IMR-90 (cell line): ENCODE measurements around the gene BTF3. TPM values are rescaled to one million over a fixed set of nuclear protein-coding genes. Genes with fewer than 3 reads are reported as not detected.

Experiments used
- ATAC-seq: fragments of 200-7000 bp; cut with Tn5 transposase; 2 replicates; pipeline ENCODE4 v1.9.1; 2020; ENCODE audit warnings: low read depth, mild to moderate bottlenecking, moderate library complexity
- BruUV-seq: library from RNA; stranded (reverse); fragments of 400-500 nt; replicated peaks from 2 replicates; lab custom pipeline; 2021; lab: Mats Ljungman, UMichigan
- CTCF ChIA-PET: fragments of 300-600 bp; formaldehyde crosslinking; extraction: SDS; loops from one replicate; lab custom pipeline; 2021; ENCODE audit warnings: antibody characterized with exemption; lab: Yijun Ruan, JAX
- POLR2A ChIA-PET: fragments of 300-600 bp; sonication (Branson Sonifier 250); formaldehyde crosslinking; loops from one replicate; lab custom pipeline; 2022; ENCODE audit warnings: antibody characterized with exemption; ENCODE audit not compliant: unreplicated experiment; lab: Charles Lee
- DNase-seq: peaks from one replicate; pipeline ENCODE4 v3.0.0; 2013
- H2AFZ ChIP-seq: replicated peaks from 2 replicates; pipeline ENCODE3; 2013; ENCODE audit warnings: low read length, mild to moderate bottlenecking; ENCODE audit not compliant: poor library complexity
- H2AK5ac ChIP-seq: 2 replicates; pipeline ENCODE4 v1.6.1; 2013; ENCODE audit warnings: low read depth, low read length, inconsistent platforms
- H2AK9ac ChIP-seq: replicated peaks from 2 replicates; pipeline ENCODE3; 2013; ENCODE audit warnings: mild to moderate bottlenecking, low read depth, low read length, moderate library complexity; ENCODE audit not compliant: poor library complexity
- H2BK120ac ChIP-seq: 2 replicates; pipeline ENCODE4 v1.6.1; 2013; ENCODE audit warnings: low read depth, low read length, inconsistent platforms
- H2BK15ac ChIP-seq: 3 replicates; pipeline ENCODE4 v1.6.1; 2013; ENCODE audit warnings: low read depth, low read length, inconsistent platforms
- H2BK20ac ChIP-seq: 2 replicates; pipeline ENCODE4 v1.6.1; 2013; ENCODE audit warnings: low read depth, mild to moderate bottlenecking, inconsistent platforms, low read length, moderate library complexity
- H2BK5ac ChIP-seq: 2 replicates; pipeline ENCODE4 v1.6.1; 2013; ENCODE audit warnings: mild to moderate bottlenecking, low read depth, low read length, inconsistent platforms; ENCODE audit not compliant: poor library complexity, severe bottlenecking
- H3K14ac ChIP-seq: replicated peaks from 2 replicates; pipeline ENCODE4 v1.6.1; 2013; ENCODE audit warnings: low read depth, low read length, inconsistent platforms
- H3K18ac ChIP-seq: 2 replicates; pipeline ENCODE4 v1.6.1; 2013; ENCODE audit warnings: low read depth, low read length, control low read depth
- H3K23ac ChIP-seq: 2 replicates; pipeline ENCODE4 v1.6.1; 2013; ENCODE audit warnings: low read depth, low read length, inconsistent platforms
- H3K27ac ChIP-seq: 2 replicates; pipeline ENCODE4 v1.5.1; 2013; ENCODE audit warnings: mild to moderate bottlenecking, control low read depth, low read length; ENCODE audit not compliant: insufficient read depth
- H3K27me3 ChIP-seq: 2 replicates; pipeline ENCODE4 v1.6.1; 2013; ENCODE audit warnings: low read length; ENCODE audit not compliant: control insufficient read depth, insufficient read depth
- H3K36me3 ChIP-seq: 2 replicates; pipeline ENCODE4 v1.6.1; 2013; ENCODE audit warnings: low read length, mixed read lengths; ENCODE audit not compliant: control insufficient read depth, insufficient read depth
- H3K4ac ChIP-seq: 2 replicates; pipeline ENCODE4 v1.6.1; 2013; ENCODE audit warnings: low read depth, low read length, inconsistent platforms
- H3K4me1 ChIP-seq: 2 replicates; pipeline ENCODE4 v1.6.1; 2013; ENCODE audit warnings: low read length, mixed read lengths; ENCODE audit not compliant: control insufficient read depth, insufficient read depth
- H3K4me2 ChIP-seq: 2 replicates; pipeline ENCODE4 v1.6.1; 2013; ENCODE audit warnings: low read depth, mild to moderate bottlenecking, control low read depth, low read length, moderate library complexity
- H3K4me3 ChIP-seq: 2 replicates; pipeline ENCODE4 v1.5.1; 2013; ENCODE audit warnings: low read depth, mild to moderate bottlenecking, control low read depth, low read length, moderate library complexity; ENCODE audit not compliant: insufficient read depth
- H3K56ac ChIP-seq: 2 replicates; pipeline ENCODE4 v1.6.1; 2013; ENCODE audit warnings: low read length, inconsistent platforms; ENCODE audit not compliant: insufficient read depth; ENCODE audit errors: extremely low read depth
- H3K79me1 ChIP-seq, 2 experiments: 2 replicates each; pipeline ENCODE4 v1.6.1; 2013; ENCODE audit warnings: low read length in 2 of 2, inconsistent platforms in 1 of 2, low read depth in 1 of 2
- H3K9ac ChIP-seq: 2 replicates; pipeline ENCODE4 v1.6.1; 2013; ENCODE audit warnings: low read depth, low read length, control low read depth
- H3K9me1 ChIP-seq: 2 replicates; pipeline ENCODE4 v1.6.1; 2013; ENCODE audit warnings: low read length, inconsistent platforms; ENCODE audit not compliant: insufficient read depth
- H3K9me3 ChIP-seq: 2 replicates; pipeline ENCODE4 v1.6.1; 2013; ENCODE audit warnings: low read length; ENCODE audit not compliant: control insufficient read depth, insufficient read depth
- H4K20me1 ChIP-seq: 2 replicates; pipeline ENCODE4 v1.6.1; 2013; ENCODE audit warnings: low read length, inconsistent platforms; ENCODE audit not compliant: insufficient read depth
- H4K5ac ChIP-seq: 2 replicates; pipeline ENCODE4 v1.6.1; 2013; ENCODE audit warnings: mild to moderate bottlenecking, low read depth, low read length, control low read depth
- H4K8ac ChIP-seq, 2 experiments: 2 replicates each; pipeline ENCODE4 v1.6.1; 2013; ENCODE audit warnings: low read depth in 2 of 2, low read length in 2 of 2, control low read depth in 1 of 2, inconsistent platforms in 1 of 2
- H4K91ac ChIP-seq: 2 replicates; pipeline ENCODE4 v1.6.1; 2013; ENCODE audit warnings: low read depth, low read length, inconsistent platforms; ENCODE audit not compliant: insufficient read depth
- BHLHE40 ChIP-seq: fragments of 150-350 bp; IDR thresholded peaks from 2 replicates; pipeline ENCODE4 v1.6.1; 2016; ENCODE audit warnings: mild to moderate bottlenecking, low read depth, low read length
- CEBPB ChIP-seq: IDR thresholded peaks from 2 replicates; pipeline ENCODE4 v1.6.1; 2012; ENCODE audit warnings: low read depth, low read length, improper control_type of control experiment
- CHD1 ChIP-seq: IDR thresholded peaks from 2 replicates; pipeline ENCODE4 v1.6.1; 2012; ENCODE audit warnings: low read depth, low read length, improper control_type of control experiment
- FOS ChIP-seq: fragments of 150-350 bp; IDR thresholded peaks from 2 replicates; pipeline ENCODE4 v1.6.1; 2016; ENCODE audit warnings: low read depth, low read length
- MAFK ChIP-seq: IDR thresholded peaks from 2 replicates; pipeline ENCODE4 v1.6.1; 2012; ENCODE audit warnings: low read depth, low read length, improper control_type of control experiment
- MAZ ChIP-seq: IDR thresholded peaks from 2 replicates; pipeline ENCODE4 v1.6.1; 2012; ENCODE audit warnings: low read depth, mild to moderate bottlenecking, low read length, improper control_type of control experiment, moderate library complexity, borderline replicate concordance
- MXI1 ChIP-seq: IDR thresholded peaks from 2 replicates; pipeline ENCODE4 v1.6.1; 2012; ENCODE audit warnings: low read depth, mild to moderate bottlenecking, low read length, moderate library complexity, borderline replicate concordance
- NFE2L2 ChIP-seq: fragments of 150-350 bp; IDR thresholded peaks from 2 replicates; pipeline ENCODE4 v1.6.1; 2016; ENCODE audit warnings: low read depth, mild to moderate bottlenecking, low read length
- POLR2A ChIP-seq: IDR thresholded peaks from 2 replicates; pipeline ENCODE4 v1.6.1; 2012; ENCODE audit warnings: mild to moderate bottlenecking, low read depth, low read length
- RCOR1 ChIP-seq: IDR thresholded peaks from 2 replicates; pipeline ENCODE4 v1.6.1; 2012; ENCODE audit warnings: mild to moderate bottlenecking, low read length, improper control_type of control experiment; ENCODE audit not compliant: insufficient replicate concordance
- RFX5 ChIP-seq: IDR thresholded peaks from 2 replicates; pipeline ENCODE4 v1.8.0; 2012; ENCODE audit warnings: low read depth, mild to moderate bottlenecking, low read length, moderate library complexity
- SMC3 ChIP-seq: fragments of 150-350 bp; IDR thresholded peaks from 2 replicates; pipeline ENCODE4 v1.6.1; 2016; ENCODE audit warnings: low read depth, mild to moderate bottlenecking, antibody characterized with exemption, low read length, moderate library complexity
- WGBS, 2 experiments: methylation state at CpG; one replicate each; pipeline versions ENCODE4 v1.1.5 to v1.1.7; 2013; ENCODE audit warnings: missing lambda C conversion rate in 2 of 2; ENCODE audit not compliant: insufficient read length in 1 of 2; ENCODE audit errors: extremely low coverage in 2 of 2; 5-methylcytosine and 5-hydroxymethylcytosine counted together
- dilution Hi-C: fragments of 300-500 bp; cut with HindIII; formaldehyde crosslinking; loops from one replicate; pipeline ENCODE4 v1.14.3; 2018; ENCODE audit warnings: low sequenced_read_pairs; ENCODE audit not compliant: unreplicated experiment
- in situ Hi-C: fragments of 300-500 bp; cut with MboI; formaldehyde crosslinking; loops from 3 replicates; pipeline ENCODE4 v1.14.3; 2019; ENCODE audit warnings: low sequenced_read_pairs, inconsistent platforms, mixed read lengths
- intact Hi-C: fragments of 100-400 bp; cut with micrococcal nuclease; formaldehyde crosslinking; loops from 2 replicates; pipeline ENCODE4 v1.10.0; 2022
- polyA plus RNA-seq, 3 experiments: library from polyadenylated mRNA; depleted of rRNA; stranded (reverse); fragments of >200 nt; gene quantifications; 2 replicates each; pipeline ENCODE4 v1.2.3, GENCODE V29; 2012; ENCODE audit warnings: low replicate concordance in 1 of 3
- total RNA-seq: library from RNA; depleted of rRNA; stranded (reverse); fragments of >200 nt; gene quantifications from 2 replicates; pipeline ENCODE4 v1.2.3, GENCODE V29; 2012
- TF ChIP-seq, protein P1 (sequence below): fragments of 150-350 bp; IDR thresholded peaks from 2 replicates; pipeline ENCODE4 v1.6.1; 2016; ENCODE audit warnings: low read depth, mild to moderate bottlenecking, low read length, moderate library complexity, borderline replicate concordance
- TF ChIP-seq, protein P2 (sequence below): fragments of 150-350 bp; IDR thresholded peaks from 2 replicates; pipeline ENCODE4 v1.6.1; 2017; ENCODE audit warnings: mild to moderate bottlenecking, antibody characterized with exemption, low read length, low read depth
- TF ChIP-seq, protein P3 (sequence below): conservative IDR thresholded peaks from 2 replicates; pipeline ENCODE4 v1.5.1; 2012; ENCODE audit warnings: mild to moderate bottlenecking, low read depth, low read length, improper control_type of control experiment

Gene BTF3
- total and polyA plus RNA-seq, 2 of the 4 experiments (the other 2 are of a cell fraction) = 225 to 443 TPM

DNA sequence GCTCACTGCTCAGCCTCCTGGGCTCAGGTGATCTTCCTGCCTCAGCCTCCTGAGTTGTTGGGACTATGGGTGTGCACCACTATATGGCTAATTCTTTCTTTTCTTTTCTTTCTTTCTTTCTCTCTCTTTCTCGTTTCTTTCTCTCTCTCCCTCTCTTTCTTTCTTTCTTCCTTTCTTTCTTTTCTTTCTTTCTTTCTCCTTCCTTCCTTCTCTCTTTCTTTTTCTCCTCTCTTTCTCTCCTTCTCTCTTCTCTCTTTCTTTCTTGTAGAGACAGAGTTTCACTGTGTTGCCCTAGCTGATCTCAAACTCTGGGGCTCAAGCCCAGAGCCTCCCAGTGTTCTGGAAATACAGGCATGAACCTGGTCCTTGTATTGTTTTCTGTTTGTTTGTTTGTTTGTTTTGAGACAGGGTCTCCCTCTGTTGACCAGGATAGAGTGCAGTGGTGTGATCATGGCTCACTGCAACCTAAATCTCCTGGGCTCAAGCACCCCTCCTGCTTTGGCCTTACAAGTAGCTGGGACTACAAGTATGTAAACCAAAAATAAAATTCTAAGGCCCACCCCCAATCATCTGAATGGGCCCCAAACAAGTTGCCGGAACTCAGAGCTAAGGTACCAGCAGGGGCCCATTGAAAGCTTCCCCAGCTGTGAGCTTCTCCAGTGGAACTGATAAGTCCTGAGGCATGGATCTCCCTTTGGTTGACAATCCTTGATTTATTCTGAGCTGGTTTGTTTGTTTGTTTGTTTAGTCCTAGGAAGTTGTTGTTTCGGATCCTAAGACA, 11.9 kb upstream of the BTF3 start:
- dilution Hi-C loops = no loop called here
- DNase-seq = no peak
- H2BK120ac ChIP-seq = no peak overlapping the region
- no peak overlapping the region for H2AK9ac ChIP-seq
- H3K23ac ChIP-seq = no peak overlapping the region
- WGBS, 2 experiments = no CpG with 5 or more reads among the region's 3 CpGs
- H2BK15ac ChIP-seq = no peak overlapping the region
- ATAC-seq = no peak
- no peak overlapping the region for H3K4me2 ChIP-seq
- H4K91ac ChIP-seq = no peak overlapping the region
- no peak overlapping the region for H3K4ac ChIP-seq
- no TSS peak for BruUV-seq
- no peaks in the 10 kb centered on the region for H4K20me1 ChIP-seq
- H4K8ac ChIP-seq = no peak overlapping the region
- no peak overlapping the region for H3K27ac ChIP-seq
- H2AK5ac ChIP-seq = no peak overlapping the region
- H3K9me3 ChIP-seq = no peaks in the 10 kb centered on the region
- peaks cover 3% of the 10 kb centered on the region; the same call in 1 of the 2 replicates for H3K27me3 ChIP-seq
- 0 out of 2 replicates have a peak, but pooled peaks cover 3% of the 10 kb centered on the region for H3K9me1 ChIP-seq
- intact Hi-C loops = no loop called here
- H2BK20ac ChIP-seq = no peak overlapping the region
- no peaks in the 10 kb centered on the region for H3K36me3 ChIP-seq
- H3K9ac ChIP-seq = no peak overlapping the region
- POLR2A ChIA-PET = no interaction called here
- H3K4me3 ChIP-seq = no peak overlapping the region
- no peaks in the 10 kb centered on the region for H3K79me1 ChIP-seq
- CTCF ChIA-PET = interaction anchor here (1.5 kb wide), 1 partner anchor 10 kb away, joined by 5 read pairs; no protein-coding TSS in a partner anchor
- no peak overlapping the region for H2BK5ac ChIP-seq
- H4K5ac ChIP-seq = no peak overlapping the region
- H3K14ac ChIP-seq = no peak overlapping the region
- H2AFZ ChIP-seq = no peak overlapping the region
- in situ Hi-C loops = no loop called here
- peaks cover 2% of the 10 kb centered on the region; the same call in 1 of the 2 replicates for H3K4me1 ChIP-seq
- H3K56ac ChIP-seq = no peak overlapping the region
- H3K18ac ChIP-seq = no peak overlapping the region
- TF ChIP-seq NFE2L2 (no peak), CHD1 (no peak), MAFK (no peak), RFX5 (no peak), CEBPB (no peak), MAZ (no peak), RCOR1 (no peak), POLR2A (no peak), BHLHE40 (no peak), MXI1 (no peak), FOS (no peak), SMC3 (no peak)
- TF ChIP-seq, protein P1, sequence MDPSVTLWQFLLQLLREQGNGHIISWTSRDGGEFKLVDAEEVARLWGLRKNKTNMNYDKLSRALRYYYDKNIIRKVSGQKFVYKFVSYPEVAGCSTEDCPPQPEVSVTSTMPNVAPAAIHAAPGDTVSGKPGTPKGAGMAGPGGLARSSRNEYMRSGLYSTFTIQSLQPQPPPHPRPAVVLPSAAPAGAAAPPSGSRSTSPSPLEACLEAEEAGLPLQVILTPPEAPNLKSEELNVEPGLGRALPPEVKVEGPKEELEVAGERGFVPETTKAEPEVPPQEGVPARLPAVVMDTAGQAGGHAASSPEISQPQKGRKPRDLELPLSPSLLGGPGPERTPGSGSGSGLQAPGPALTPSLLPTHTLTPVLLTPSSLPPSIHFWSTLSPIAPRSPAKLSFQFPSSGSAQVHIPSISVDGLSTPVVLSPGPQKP = no peak
- TF ChIP-seq, protein P2, sequence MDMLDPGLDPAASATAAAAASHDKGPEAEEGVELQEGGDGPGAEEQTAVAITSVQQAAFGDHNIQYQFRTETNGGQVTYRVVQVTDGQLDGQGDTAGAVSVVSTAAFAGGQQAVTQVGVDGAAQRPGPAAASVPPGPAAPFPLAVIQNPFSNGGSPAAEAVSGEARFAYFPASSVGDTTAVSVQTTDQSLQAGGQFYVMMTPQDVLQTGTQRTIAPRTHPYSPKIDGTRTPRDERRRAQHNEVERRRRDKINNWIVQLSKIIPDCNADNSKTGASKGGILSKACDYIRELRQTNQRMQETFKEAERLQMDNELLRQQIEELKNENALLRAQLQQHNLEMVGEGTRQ = no peak
- TF ChIP-seq, protein P3, sequence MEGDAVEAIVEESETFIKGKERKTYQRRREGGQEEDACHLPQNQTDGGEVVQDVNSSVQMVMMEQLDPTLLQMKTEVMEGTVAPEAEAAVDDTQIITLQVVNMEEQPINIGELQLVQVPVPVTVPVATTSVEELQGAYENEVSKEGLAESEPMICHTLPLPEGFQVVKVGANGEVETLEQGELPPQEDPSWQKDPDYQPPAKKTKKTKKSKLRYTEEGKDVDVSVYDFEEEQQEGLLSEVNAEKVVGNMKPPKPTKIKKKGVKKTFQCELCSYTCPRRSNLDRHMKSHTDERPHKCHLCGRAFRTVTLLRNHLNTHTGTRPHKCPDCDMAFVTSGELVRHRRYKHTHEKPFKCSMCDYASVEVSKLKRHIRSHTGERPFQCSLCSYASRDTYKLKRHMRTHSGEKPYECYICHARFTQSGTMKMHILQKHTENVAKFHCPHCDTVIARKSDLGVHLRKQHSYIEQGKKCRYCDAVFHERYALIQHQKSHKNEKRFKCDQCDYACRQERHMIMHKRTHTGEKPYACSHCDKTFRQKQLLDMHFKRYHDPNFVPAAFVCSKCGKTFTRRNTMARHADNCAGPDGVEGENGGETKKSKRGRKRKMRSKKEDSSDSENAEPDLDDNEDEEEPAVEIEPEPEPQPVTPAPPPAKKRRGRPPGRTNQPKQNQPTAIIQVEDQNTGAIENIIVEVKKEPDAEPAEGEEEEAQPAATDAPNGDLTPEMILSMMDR = no peak
